ENCODE measurements around the gene TACR1. TPM values are rescaled to one million over a fixed set of nuclear protein-coding genes. Genes with fewer than 3 reads are reported as not detected.
A peak's percentile ranks its signal among the peaks of the same experiment; 100 is the strongest.
"Not testable (repeated sequence)": the region's sequence is repeated elsewhere in the genome, so short reads cannot be mapped to it uniquely, and the experiment has no call there.

Gene TACR1
- polyA plus RNA-seq, 1 donor from 2014 or later: not detected

DNA sequence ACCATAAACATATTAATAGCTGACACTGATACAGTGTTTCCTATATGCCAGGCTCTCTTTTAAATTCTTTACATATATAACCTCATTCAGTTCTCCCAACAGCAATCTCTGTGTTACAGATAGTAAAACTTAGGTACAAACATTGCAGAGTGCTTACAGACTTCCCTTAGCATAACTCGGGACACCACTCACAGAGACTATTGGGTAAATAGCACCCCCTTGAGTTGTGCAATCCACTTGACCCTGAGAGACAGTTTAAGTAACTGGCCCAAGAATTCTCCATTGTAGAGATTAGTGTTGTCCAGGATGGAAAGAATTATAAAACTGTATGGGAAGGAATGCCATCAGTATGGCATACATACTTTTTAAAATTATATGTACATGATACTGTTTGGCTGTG lies 130.8 kb downstream of the TACR1 start:
- no peaks in the 10 kb centered on the region for H3K27me3 Mint-ChIP-seq
- H3K27ac Mint-ChIP-seq: no peak overlapping the region
- H3K36me3 Mint-ChIP-seq: peaks cover 1% of the 10 kb centered on the region
- peaks cover 0 to 3% (median 1%) of the 10 kb centered on the region in 3 donors for H3K9me3 Mint-ChIP-seq
- H3K4me1 Mint-ChIP-seq: peaks cover 0 to 2% (median 0%) of the 10 kb centered on the region in 3 donors
- no peak overlapping the region for H3K4me3 Mint-ChIP-seq

GRCh38 chr2:75067506-75067905 lies 131.8 kb downstream of the TACR1 start:
- H3K9me3 Mint-ChIP-seq: peaks cover 0 to 3% (median 1%) of the 10 kb centered on the region in 3 donors
- no peaks in the 10 kb centered on the region for H3K27me3 Mint-ChIP-seq
- peaks cover 1% of the 10 kb centered on the region for H3K36me3 Mint-ChIP-seq
- no peak overlapping the region for H3K4me3 Mint-ChIP-seq
- H3K27ac Mint-ChIP-seq: no peak overlapping the region
- H3K4me1 Mint-ChIP-seq: peaks cover 0 to 2% (median 0%) of the 10 kb centered on the region in 3 donors

DNA sequence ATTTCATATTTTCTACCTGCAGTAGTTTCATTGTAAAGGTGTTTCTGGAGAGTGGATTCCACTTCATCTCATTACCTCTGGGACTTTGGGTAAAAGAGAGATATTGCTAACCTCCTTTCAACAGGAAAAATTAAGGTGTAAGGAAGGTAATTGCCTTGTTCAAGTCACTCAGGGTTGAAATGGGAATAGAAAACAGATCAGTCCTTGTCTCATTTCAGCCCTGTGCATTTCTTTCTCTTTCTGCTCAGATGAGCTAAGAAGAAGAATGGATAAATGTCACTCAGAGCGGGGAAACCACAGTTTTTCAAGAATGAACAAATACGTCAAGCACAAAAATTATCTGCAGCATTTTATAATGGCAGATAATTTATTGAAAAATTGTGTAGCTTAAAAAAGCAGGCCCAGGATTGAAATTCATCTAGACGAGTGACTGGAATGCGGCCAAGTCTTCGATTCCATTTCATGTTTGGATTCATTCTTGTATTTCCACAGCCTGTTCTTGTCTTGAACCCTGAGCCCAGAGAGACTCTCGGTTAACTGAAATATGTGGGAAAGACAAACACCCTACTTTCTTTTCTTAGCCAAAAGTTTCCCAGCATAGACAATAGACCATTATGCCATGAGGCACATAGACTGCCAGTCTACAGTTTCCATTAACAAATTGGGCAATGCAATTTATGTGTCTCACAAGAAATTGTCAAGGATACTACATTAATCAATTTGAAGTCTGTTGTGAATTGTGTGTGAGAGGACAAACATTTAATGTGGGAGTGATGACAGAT lies 133.0 kb downstream of the TACR1 start:
- Mint-ChIP-seq H3K27ac (no peak overlapping the region), H3K27me3 (no peaks in the 10 kb centered on the region), H3K4me1 (peaks cover 0 to 2% (median 0%) of the 10 kb centered on the region in 3 donors), H3K4me3 (no peak overlapping the region), H3K9me3 (peaks cover 0 to 3% (median 1%) of the 10 kb centered on the region in 3 donors), H3K36me3 (peaks cover 7% of the 10 kb centered on the region)

GRCh38 chr2:75065402-75066008 lies 133.8 kb downstream of the TACR1 start:
- no peak overlapping the region for H3K4me3 Mint-ChIP-seq
- H3K27me3 Mint-ChIP-seq: no peaks in the 10 kb centered on the region
- peaks cover 0 to 1% (median 1%) of the 10 kb centered on the region in 3 donors for H3K9me3 Mint-ChIP-seq
- H3K36me3 Mint-ChIP-seq: peaks cover 11% of the 10 kb centered on the region
- no peak overlapping the region for H3K27ac Mint-ChIP-seq
- peaks cover 0 to 4% (median 0%) of the 10 kb centered on the region in 3 donors for H3K4me1 Mint-ChIP-seq

DNA sequence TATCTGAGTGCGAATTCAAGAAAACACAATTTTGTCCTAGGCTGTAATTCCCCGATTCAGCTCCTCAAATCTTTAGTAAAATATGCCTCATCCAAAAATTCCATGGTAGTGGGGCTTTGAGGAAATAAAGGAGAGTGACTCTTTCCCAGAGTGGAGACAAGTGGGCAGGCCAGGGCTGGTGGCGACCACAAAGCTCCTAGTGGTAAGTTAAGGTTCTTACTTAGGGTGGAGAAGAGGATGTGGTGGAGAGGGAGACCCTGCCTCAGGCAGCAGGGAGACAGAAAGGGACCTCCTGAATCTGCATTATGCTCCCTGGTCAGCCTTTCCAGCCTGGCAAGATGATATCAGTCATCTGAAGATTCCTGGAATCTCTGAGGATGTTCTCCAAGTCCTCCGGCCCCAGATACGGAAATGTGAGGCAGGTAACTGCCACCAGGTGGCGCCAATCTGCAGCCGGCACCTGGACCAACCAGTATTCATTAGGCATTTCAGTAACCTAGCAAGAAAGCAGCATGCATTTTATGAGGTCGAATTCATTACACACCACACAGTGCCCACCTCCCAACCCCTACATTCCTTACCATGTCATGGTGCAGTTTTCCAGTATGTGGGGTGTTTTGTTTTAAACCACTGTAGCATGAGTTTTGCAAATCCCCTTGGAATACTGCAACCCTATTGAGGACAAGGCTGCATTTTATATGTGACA lies 134.5 kb downstream of the TACR1 start:
- Mint-ChIP-seq H3K4me1 (peaks cover 0 to 5% (median 0%) of the 10 kb centered on the region in 3 donors), H3K36me3 (peaks cover 13% of the 10 kb centered on the region), H3K4me3 (no peak overlapping the region), H3K27me3 (no peaks in the 10 kb centered on the region), H3K9me3 (peaks cover 0 to 1% (median 1%) of the 10 kb centered on the region in 3 donors), H3K27ac (no peak overlapping the region)

DNA sequence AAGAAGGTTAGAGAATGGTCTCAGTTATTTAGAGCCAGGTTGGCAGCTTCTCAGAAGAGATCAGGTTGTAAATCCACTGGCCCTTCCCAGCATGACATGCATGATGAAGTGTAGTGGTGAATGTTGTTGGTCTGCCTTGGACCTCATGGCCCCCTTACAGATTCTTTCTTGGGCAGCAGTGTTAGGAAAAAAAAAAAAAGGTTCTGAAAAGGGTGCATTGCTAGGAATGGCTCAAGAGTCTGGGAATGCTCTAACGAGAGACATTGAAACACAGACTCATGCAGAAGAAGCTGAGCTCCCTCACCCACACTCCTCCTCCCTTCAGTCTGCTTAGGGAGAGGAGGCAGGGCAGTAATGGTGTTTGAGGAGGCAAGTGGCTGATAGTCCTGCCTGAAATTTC lies 135.4 kb downstream of the TACR1 start:
- Mint-ChIP-seq H3K27me3 (no peaks in the 10 kb centered on the region), H3K4me1 (peaks cover 0 to 5% (median 0%) of the 10 kb centered on the region in 3 donors), H3K36me3 (peaks cover 17% of the 10 kb centered on the region), H3K9me3 (no peaks in the 10 kb centered on the region), H3K4me3 (no peak overlapping the region), H3K27ac (peak overlapping the region in 1 of 3 donors; percentile 20)

- no peak overlapping the region for H3K27ac Mint-ChIP-seq
- H3K36me3 Mint-ChIP-seq: peaks cover 16% of the 10 kb centered on the region
These were observed 140.9 kb downstream of the TACR1 start for GRCh38 chr2:75058427-75058826.

GRCh38 chr2:75057150-75057549 lies 142.2 kb downstream of the TACR1 start:
- not testable (repeated sequence) for H3K27me3 Mint-ChIP-seq, H3K27ac Mint-ChIP-seq, H3K9me3 Mint-ChIP-seq, H3K4me1 Mint-ChIP-seq
- H3K36me3 Mint-ChIP-seq: peaks cover 14% of the 10 kb centered on the region
- H3K4me3 Mint-ChIP-seq: peak overlapping the region in 1 of 4 donors; percentile 56

More at GRCh38 chr2:75058427-75058826, 140.9 kb downstream of the TACR1 start:
- Mint-ChIP-seq H3K4me1 (peaks cover 0 to 2% (median 1%) of the 10 kb centered on the region in 3 donors), H3K4me3 (no peak overlapping the region), H3K9me3 (no peaks in the 10 kb centered on the region), H3K27me3 (no peaks in the 10 kb centered on the region)

DNA sequence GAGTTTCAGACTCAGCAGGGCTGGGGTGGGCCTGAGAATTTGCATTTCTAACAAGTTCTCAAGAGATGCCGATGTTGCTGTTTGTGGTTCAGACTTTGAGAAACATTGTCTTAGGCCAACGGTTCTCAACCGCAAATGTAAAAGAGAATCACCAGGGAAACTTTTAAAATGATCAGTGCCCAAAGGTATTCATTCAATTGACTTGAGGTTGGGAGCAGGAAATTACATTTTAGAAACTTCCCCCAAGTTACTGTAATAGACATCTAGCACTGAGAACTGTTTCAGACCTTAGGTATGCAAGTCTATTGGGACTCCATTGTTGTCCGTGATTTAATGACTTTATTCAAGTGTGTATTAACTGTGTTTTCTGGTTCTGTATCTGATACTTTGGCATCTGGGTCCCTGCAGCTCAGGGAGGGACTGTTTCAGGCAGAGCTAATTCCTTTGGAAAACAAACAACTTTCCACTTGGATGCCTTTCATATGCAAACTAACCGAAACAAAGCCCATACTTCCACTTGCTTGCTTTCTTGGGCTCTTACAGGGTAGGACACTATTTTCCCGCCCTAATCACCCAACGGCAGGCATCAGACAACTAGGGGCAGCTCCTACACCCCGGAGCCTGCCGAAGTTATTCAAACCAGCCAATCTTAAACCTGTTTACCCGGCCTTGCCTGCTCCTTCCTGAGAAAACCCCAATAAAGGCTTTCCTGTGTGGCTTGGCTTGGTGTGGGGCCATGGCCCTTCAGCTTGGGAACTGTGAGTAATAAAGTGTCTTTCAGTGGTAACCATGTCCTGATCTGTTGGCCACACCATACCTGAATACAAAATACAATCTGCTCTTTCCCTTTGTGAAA lies 143.3 kb downstream of the TACR1 start:
- Mint-ChIP-seq H3K36me3 (peaks cover 10% of the 10 kb centered on the region), H3K9me3 (no peaks in the 10 kb centered on the region), H3K27me3 (no peaks in the 10 kb centered on the region), H3K4me1 (peaks cover 0 to 4% (median 4%) of the 10 kb centered on the region in 3 donors), H3K4me3 (no peak overlapping the region), H3K27ac (no peak overlapping the region)

GRCh38 chr2:75055142-75055819 lies 144.0 kb downstream of the TACR1 start:
- no peaks in the 10 kb centered on the region for H3K27me3 Mint-ChIP-seq
- H3K4me1 Mint-ChIP-seq: peaks cover 0 to 4% (median 2%) of the 10 kb centered on the region in 3 donors
- H3K9me3 Mint-ChIP-seq: no peaks in the 10 kb centered on the region
- no peak overlapping the region for H3K4me3 Mint-ChIP-seq
- peaks cover 5% of the 10 kb centered on the region for H3K36me3 Mint-ChIP-seq
- no peak overlapping the region for H3K27ac Mint-ChIP-seq

GRCh38 chr2:75054296-75054695 lies 145.0 kb downstream of the TACR1 start:
- H3K27me3 Mint-ChIP-seq: no peaks in the 10 kb centered on the region
- H3K4me3 Mint-ChIP-seq: no peak overlapping the region
- no peak overlapping the region for H3K27ac Mint-ChIP-seq
- no peaks in the 10 kb centered on the region for H3K9me3 Mint-ChIP-seq
- H3K36me3 Mint-ChIP-seq: peaks cover 1% of the 10 kb centered on the region
- H3K4me1 Mint-ChIP-seq: peaks cover 0 to 4% (median 2%) of the 10 kb centered on the region in 3 donors

GRCh38 chr2:75053484-75054112 lies 145.7 kb downstream of the TACR1 start:
- no peak overlapping the region for H3K27ac Mint-ChIP-seq
- H3K27me3 Mint-ChIP-seq: no peaks in the 10 kb centered on the region
- no peaks in the 10 kb centered on the region for H3K9me3 Mint-ChIP-seq
- peaks cover 1% of the 10 kb centered on the region for H3K36me3 Mint-ChIP-seq
- H3K4me1 Mint-ChIP-seq: peaks cover 0 to 4% (median 2%) of the 10 kb centered on the region in 3 donors
- peak overlapping the region in 1 of 4 donors; percentile 15 for H3K4me3 Mint-ChIP-seq

DNA sequence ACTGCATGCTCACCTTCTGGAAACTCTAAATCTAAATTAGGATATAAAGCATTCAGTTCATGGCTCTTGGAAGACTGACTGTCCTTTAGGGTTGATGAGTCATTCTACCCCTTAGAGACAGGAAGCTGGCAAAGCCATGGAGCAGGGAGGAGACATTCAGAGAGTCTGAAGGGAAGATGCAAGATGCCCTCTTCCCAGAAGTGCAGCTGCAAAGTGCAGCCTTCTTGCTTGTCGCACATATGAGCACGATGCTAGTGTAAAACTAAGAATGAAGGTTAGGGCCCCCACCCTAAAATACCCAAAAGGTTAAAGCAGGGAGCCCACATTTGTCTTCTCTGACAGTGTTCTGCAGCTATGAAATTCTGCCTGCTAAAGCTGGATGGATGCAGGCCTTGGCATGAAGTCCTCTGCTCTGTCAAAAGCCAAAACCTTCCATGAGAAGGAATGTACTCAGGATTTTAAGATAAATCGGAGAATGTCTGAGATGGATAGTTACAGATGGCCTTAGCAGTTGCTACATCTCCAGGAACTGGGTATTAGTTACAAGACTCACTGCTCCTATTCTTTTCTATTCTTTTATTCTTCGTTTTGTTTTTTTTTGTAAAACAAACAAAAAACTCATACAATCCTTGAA lies 151.2 kb downstream of the TACR1 start:
- Mint-ChIP-seq H3K9me3 (no peaks in the 10 kb centered on the region), H3K4me3 (no peak overlapping the region), H3K27ac (no peak overlapping the region), H3K27me3 (no peaks in the 10 kb centered on the region), H3K36me3 (peaks cover 5% of the 10 kb centered on the region), H3K4me1 (peaks cover 0 to 2% (median under 1%) of the 10 kb centered on the region in 3 donors)
